ENCODE data around the gene CTDP1.

Gene CTDP1

DNA sequence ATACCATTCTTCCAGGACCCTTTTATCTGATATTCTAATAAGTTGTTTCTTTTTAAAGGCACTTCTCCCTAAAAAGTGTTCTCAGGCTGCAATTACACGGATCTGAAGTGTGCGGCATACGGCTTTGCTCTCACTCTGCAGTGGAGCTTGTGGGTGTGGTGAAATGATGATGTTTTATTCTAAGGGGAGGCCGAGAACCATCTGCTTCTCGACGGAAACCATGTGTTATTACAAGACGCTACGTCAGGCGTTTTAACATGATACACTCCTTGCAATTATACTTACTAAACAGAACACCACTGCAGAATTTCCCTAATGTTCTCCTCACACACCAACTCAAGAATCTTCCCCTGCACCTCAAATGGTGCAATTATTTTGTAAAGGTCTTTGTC is 34.9 kb upstream of the CTDP1 start:
- DNase-seq: peak; percentile 40 to 77

DNA sequence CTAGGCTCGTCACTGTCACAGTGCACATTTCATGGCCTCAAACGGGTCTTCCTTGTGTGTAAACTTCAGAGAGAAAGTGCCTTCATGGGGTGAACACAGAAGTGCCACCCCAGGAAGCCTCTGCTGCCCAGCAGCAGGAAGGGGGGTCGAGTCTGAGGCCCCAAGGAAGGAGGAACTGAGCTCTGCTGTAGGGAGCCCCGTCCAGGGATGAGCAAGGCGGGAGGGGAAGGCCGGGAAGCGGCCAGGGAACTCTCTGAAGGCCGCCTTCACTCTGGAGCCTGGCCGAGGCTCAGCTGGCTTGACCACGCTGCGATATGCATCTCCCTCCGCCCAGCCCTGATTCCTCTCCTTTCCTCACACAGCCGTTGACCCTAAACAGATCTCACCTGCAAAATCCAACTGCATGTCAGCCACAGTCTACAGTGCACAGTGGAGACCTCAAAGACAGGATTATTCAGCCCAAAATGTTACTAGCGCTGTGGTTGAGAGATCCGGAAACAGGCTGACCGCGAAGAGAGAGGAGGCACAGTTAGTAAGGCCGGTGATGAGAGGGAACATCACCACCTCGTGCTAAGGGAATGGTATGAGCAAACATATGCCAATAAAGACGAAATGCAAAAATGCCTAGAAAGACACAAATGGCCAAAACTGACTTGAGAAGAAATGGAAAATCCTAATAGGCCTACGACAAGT is 34.2 kb upstream of the CTDP1 start:
- no peak for DNase-seq

DNA sequence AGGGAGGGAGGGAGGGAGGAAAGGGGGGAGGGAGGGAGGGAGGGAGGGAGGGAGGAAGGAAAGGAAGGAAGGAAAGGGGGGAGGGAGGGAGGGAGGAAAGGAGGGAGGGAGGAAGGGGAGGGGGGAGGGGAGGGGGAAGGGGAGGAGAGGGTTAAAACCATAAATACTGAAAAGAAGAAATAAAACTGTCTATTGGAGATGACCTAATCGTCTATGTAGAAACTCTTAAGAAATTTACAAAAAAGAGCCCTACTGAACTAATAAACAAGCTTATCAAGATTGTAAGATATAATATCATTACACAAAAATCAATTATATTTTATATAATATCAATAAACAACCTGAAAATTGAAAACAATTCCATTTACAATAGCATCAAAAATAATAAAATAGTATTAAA is 32.3 kb upstream of the CTDP1 start:
- no peak for DNase-seq

DNA sequence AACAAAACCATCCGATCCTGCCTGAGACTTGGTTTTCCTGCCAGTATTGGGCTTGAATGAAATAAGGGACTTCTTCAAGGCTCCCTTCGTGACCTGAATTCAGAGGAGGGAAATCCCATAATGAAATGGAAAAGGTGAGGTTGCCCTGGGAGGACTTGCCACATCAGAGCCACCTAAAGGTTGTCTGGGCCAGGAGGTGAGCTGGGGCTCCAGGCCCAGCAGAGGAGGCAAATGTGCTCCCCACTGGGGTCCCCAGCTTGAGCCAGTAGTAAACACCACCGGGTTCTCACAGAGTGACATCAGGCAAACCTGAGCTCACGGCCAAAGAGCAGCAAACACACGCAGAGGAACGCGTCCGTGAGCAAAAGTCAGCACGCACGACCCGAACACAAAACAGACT is 28.6 kb upstream of the CTDP1 start:
- no peak for DNase-seq

DNA sequence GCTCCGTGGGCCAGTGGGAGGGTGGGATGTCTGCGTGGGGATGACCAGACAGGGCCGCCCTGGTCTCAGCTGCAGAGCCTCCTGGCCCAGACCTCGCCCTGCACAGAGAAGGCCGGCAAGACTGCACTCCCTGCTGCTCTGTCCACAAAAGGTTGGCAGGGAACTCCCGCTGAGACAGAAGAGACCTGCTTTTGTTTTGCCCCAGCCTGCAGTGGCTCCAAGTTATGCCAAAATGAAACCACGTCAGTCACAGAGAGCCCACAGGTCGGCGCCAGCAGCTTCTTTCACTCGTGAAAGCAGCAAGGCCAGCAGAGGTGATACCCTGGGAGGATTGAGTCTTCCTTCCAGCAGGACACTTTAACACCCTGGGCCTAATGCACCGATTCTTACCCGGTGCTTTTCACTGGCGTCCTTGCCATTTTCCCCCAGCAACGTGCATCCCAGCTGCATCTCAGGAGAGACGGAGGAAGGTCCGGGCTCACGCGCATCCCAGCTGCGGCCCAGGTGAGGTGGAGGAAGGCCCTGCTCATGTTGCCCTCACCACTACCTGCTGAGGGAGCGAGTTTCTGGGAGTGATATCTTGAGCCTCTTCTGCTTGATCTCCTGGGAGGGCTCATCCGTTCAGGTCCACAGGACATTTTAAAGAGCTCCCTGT is 22.1 kb upstream of the CTDP1 start:
- peak in 1 of 2 experiments; percentile 8 for DNase-seq

DNA sequence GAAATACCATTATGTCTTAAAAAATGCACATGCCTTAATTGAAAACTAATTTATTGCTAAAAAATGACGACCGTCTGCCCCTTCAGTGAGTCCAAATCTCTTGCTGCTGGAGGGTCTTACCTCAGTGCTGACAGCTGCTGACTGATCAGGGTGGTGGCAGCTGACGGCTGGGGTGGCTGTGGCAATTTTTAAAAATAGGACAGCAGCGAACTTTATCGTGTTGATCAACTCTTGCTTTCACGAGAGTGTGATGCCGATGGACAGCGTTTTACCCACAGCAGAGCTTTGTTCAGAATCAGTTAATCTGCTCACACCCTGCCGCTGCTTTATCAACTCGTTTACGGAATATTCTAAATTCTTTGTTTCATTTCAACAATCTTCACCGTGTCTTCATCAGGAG is 21.2 kb upstream of the CTDP1 start:
- DNase-seq: no peak

DNA sequence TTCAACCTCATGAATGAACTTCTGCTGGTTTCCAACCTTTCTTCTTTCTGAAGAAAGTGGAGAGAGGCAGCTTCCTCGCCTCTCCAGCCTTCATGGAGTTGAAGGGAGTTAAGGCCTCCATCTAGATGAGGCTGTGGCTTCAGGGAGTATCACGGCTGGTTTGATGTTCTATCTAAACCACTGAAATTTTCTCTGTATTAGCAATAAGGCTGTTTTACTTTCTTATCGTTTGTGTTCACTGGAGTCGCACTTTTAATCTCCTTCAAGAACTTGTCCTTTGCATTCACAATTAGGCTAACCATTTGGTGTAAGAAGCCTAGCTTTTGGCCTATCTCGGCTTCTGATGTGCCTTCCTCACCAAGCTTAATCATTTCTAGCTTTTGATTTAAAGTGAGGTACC is 19.9 kb upstream of the CTDP1 start:
- DNase-seq: no peak

DNA sequence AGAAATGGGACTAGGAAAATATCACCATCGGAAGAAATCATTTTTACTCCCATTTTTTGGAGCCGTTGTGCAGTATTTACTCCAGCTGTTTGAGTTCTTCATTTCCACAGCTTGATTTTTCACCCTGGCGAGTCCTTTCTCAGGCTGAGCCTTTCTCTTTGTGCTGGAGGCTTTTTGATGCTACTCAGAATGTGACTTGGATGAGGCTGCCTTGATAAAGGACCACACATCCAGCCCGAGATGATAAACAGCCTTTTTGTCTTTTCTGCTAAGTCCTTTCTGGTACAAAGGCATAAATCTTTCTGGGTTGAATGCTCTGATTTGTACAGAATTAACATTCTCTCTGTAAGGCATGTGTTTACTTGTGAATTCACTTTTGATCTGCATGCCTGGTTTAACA is 17.6 kb upstream of the CTDP1 start:
- DNase-seq: no peak

DNA sequence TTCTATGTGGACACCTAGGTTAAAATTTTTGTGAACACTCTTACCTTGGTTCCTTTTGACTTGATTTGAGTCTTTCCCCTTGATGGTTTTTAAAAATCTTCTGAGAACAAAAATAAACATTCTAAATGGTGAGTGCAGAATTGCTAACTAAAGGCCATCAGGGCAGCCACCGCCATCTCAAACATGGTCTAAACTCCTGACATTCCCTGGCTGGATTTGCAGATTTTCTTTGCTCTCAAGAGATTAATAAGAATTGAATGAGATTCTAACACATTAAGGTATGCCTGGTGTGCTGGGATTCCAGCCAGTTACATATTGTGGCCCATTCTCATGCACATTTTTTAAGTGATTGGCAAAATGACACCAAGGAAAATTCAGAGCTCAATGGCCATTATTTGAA is 17.2 kb upstream of the CTDP1 start:
- no peak for DNase-seq

DNA sequence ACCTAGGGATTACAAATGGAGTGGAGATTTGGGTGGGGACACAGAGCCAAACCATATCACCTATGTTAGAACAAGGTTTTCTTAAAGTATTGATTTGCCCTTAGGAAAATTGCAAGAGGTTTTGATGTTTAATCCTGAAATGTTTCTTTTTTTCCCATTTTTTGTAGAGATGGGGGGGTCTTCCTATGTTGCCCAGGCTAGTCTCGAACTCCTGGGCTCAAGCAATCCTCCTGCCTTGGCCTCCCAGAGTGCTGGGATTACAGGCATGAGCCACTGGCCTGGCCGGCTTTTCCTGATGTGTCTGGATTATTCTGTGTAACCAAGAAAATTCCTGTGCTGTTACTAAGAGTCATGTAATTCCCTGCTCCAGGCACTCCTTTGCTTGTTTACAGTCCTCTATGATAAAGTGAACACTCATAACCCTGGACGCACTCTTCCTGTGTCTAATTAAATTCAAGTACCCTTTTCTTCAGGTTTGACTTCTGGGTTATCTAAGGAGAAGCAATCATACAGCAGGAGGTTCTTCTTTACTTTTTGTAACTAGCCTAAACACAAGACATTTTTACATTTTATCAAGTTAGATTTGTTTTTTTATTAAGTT is 15.0 kb upstream of the CTDP1 start:
- DNase-seq: no peak

DNA sequence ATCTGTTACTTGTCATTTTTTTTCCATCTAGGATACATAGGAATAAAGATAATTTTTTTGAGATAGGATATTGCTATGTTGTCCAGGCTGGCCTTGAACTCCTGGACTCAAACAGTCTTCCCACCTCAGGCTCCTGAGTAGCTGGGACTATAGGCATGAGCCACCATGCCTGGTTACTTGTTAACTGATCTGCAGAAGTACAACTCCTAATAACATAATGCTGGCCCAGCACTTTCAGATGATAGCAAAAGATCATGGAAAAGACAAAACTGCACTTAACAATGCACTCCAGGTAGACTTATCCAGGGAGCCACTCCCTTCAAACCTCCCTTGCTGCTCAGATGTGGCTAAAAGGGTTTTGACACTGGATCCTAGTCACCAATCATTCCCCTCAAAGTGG is 11.4 kb upstream of the CTDP1 start:
- DNase-seq: no peak

DNA sequence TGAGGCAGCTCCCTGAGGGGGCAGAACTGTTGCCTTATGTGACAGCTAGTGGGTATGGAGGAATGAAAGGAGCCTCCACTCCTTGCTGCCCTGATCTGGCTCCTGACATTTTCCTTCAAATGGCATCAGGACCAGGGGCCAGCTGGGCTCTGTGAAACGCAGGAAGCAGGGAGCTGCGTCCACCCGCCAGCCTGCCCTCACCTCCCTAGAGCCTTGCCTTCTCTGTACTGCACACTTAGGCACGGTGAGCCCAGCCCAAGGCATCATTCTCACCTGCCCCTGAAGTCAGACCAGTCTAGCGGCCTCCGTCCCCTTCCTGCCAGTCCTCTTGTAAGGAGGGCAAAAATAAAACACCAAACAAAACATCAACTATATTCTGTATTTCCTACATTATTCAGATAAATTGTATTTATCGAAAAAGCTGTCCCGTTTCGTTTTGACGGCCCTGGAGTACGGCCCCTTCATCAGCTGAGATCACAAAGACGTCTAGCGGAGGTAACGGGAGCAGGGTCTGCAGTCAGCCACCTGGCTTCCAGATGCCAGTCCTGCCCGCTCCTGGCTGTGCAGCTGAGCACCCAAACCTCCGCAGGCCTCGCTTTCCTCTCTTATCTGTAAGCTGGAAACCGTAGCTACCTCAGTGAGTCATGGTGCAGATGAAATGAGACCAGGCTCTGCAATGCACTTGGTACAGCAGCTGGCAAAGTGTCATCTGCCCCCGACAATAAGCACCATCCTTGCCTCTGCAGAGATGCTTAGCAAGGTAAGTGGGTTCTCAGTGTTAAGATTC is 6.9 kb upstream of the CTDP1 start:
- peak in 1 of 2 experiments; percentile 36 for DNase-seq

DNA sequence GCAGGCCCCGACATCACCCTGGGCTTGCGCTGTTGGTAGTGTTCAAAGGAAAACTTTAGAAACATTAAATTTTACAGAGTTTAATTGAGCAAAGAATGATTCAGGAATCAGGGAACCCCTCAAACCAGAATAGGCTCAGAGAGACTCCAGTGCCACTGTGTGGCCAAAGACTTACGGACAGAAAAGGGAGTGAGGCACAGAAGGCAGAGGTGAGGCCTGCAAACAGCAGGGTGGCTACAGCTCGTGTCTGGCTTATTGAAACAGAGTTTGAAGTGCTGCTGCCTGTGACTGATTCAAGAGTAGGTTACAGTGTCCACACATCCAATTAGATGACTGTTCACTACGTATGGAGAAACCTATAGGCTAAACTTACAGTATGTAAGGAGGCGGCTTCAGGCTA is 2.4 kb upstream of the CTDP1 start:
- DNase-seq: no peak

DNA sequence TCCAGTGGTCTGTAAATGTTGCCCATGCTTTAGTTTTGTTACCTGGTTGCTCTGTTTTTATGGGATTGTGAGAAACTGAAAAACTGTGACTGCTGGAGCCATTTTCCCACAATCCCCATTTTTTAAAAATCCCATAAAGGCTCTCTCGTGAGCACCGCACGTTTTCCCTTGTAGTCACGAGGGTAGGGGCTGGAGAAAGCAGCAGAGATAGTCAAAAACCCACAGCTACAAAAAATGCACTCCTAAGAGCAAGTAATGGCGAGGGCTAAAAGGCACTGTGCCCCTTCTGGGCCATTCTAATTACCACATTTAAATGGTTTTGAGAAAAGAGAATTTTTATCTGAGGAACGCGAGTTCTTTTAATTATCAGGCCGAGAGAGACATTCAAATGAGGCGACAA is 1.8 kb upstream of the CTDP1 start:
- no peak for DNase-seq

DNA sequence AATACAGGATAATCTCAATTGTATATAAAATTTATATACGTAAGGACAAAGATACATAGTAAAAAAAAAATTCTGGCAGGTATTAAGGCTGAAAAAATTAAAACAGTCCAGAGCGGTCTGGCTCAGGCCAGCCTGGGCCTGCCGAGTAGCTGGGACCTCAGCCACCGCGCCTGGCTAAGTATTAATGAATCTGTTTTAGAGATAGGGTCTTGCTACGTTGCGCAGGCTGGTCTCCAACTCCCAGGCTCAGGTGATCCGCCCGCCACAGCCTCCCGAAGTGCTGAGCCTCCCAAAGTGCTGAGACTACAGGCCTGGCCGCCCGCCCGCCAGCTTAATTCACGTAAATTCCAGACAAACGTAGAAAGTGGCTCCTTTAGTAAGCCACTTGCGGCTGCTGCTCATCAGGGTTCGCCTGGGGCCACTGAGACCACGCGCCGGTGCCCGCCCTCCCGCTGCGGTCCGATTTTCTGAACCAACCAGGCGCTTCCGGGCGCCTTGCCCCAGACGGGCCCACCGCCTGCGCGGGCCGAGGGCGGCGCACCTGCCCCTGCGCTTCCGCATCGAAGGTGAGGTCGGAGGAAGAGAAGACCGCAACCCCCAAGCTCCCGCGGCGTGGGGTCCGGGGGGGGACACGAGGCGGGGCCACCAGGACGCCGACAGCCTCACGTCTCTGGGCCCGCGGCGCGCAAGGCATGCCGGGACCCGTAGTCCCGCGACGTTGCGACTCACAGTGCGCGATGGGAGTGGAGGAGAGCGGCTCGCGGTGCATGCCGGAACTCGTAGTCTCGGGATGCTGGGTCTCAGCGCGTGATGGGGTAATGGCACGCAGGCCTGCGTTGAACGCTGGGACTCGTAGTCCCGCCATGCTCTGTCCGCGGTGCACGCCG is 695 bp upstream of the CTDP1 start:
- DNase-seq: peak; percentile 92 to 97

DNA sequence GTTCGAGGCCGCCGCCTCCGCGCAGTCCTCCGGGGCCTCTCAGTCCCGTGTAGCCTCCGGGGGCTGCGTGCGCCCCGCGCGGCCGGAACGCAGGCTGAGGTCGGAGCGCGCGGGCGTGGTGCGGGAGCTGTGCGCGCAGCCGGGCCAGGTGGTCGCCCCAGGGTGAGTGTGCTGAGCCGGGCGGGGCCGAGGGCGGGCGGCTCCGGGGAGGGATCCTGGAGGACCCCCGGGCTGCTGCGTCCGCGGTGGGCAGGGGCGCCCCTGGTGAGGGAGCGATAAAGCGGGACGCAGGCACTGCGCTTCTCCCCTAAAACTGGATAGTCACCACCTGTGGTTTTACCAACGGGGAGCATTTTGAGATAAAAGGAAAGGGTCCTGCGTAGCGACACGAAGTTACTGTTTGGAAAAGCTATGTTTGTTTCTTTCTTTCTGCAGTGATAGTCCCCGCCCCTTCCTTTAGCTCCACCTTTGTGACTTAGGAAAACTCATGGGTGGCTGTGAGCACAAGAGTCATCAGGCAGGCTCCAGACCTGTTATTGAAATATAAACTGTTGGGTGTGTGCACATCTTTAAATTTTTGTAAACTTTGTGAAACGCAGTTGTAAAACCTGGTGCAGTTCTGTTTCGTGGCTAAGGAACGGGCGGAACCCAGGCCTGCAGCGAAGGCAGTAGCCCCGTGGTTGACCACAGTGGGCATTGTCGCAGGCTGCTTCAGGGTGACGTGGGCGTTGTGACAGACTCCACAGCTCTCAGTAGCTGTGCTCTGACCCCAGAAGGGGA is 687 bp downstream of the CTDP1 start:
- DNase-seq: no peak

DNA sequence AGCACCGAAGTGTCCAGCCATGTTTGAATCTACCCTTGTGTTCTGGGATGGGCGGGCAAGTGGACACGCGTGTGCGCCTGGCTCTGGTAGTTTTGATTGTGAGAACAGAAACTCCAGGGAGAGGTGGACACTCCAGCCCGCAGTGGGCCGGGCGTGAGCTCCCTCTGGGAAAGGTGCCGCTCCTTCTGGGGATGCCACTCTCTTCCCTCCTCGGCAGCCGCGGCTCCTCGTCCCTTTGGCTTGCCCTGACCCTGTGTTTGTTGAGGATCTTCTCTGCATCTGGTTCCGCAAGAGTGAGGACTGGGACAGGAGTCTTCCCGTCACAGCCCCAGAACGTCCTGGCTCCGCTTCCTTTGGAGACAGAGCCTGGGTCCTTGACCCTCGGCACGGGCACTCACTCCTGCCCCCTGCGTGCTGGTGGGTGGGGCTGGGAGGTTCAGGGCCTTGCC is 1.3 kb downstream of the CTDP1 start:
- DNase-seq: no peak

DNA sequence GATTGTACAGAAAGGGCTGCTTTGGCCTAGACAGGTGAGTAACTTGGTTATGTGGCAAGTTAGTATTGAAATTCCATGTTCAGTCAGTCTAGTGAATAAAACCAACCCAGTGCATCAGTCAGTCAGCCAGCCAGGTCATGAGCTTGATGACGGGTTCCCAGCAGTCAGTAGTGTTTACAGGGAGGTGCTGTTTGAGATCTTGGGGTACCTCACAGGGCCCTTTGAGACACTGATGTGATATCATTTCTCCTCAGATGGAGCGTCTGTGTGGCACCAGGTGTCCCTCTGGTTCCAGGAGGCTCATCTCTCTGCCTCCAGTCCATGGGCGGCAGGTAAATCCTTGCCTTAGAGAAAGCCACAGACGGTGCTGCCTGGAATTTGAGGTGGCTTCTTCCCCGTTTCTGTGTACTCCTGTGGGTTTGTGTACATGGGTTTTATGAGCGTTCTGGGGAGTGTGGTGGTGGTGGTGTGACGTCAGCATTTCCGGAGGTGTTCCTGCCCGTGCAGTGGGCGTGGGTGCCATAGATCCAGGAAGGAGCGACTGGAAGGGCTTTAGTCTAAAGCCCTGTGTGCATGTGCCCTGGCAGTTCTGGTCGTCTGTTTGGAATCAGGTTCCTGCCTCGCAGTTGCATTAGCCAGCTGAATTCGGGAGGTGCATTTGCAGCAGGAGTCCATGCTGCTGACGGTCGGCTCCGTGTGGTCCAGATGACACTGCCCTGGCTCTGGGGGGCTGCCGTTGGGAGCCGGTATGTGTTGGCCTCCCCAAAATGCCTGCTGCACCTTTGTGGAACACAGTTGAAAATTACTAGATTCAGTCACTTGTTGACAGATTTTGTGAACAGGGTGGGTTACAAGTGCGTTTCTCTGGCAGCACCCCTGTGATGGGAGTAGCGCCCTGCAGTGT is 2.1 kb downstream of the CTDP1 start:
- DNase-seq: no peak

DNA sequence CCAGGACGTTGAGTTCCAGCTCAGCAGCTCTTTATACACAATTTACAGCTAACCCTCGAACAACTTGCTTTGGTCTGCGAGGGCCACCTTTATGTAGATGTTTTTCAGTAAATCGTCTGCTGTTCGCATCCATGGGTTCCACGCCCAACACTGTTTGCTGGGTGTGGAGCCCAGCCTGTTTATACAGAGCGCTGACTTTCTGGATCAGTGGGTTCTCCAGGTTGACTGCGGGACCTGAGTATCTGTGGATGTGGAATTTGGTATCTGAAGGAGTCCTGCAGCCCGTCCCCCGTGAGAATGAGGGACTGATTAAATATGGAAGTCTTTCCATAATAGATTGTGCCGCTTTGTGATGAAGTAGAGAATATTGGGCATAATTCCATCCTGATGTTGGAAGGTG is 2.9 kb downstream of the CTDP1 start:
- DNase-seq: no peak

DNA sequence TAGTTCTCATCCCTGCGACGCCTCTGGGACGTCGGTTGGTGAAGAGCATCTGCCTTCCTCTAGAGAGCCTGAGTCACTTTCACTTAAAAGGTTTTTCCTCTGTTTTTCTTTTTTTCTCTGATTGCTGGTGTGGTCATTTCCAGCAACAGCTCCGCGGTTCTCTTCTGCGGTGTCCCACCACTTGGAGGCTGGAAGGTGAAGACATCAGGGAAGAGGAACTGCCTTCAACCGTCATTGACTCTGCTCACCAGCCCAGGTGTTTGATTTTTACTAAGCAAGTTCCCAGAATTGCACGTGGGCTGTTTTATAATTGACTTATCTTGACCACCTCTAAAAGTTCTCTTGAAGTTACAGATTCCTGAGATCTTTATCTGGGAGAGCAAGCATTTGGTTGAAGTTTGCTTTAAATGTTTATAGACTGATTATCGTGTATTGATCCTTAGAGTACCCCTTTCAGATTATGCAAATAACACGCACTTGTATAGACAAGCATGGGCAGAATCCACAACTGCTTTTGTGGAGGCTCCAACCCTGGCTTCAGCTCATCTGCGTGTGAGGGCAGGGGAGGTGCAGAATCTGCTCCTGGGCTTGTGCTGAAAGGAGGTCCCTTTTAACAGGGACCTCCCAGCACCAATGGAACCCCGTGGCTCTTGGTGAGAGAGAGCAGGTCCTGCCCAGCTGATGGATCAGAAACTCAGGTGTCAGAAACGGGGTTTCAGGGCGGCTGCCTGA is 3.5 kb downstream of the CTDP1 start:
- DNase-seq: no peak
